GM19023 (cell line): ENCODE results near the gene ZNF804A.

Source experiments
- ATAC-seq: cut with Tn5 transposase; IDR thresholded peaks from one replicate; pipeline ENCODE4 v1.9.1; 2021; ENCODE audit warnings: mild to moderate bottlenecking, moderate library complexity; ENCODE audit not compliant: unreplicated experiment

The ZNF804A gene

GRCh38 chr2:184598316-184599053 is at the start of gene ZNF804A:
TSS of gene ZNF804A (plus strand) at chr2:184598529. CDS start at chr2:184598960, 431 bp downstream.
- peak; percentile 82 for ATAC-seq

- no peak for ATAC-seq
Observed at GRCh38 chr2:184549153-184549552, 49.2 kb upstream of the ZNF804A start.

- no peak for ATAC-seq
Observed at GRCh38 chr2:184551626-184552025, 46.7 kb upstream of the ZNF804A start.

GRCh38 chr2:184554736-184555135 is 43.6 kb upstream of the ZNF804A start:
- ATAC-seq: no peak

DNA sequence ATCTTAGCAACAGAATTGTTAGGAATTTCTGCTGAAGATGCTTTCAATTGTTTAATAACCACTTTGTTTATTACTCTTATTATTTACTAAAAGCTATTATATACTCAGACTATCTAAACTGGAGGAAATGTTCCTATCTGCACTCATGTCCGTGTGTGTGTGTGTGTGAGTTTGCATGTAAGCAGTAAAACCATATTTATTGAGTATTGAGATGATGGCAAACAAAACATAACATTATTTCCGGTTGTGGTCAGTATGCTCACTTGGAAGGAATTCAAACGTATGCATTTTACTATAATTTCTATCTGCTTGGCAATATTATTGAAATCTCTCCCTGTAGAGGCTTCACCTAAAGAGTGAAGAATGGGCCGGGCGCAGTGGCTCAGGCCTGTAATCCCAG is 43.0 kb upstream of the ZNF804A start:
- no peak for ATAC-seq

GRCh38 chr2:184556639-184557038 is 41.7 kb upstream of the ZNF804A start:
- ATAC-seq: no peak

- no peak for ATAC-seq
Observed at GRCh38 chr2:184558713-184559464, 39.4 kb upstream of the ZNF804A start.

DNA sequence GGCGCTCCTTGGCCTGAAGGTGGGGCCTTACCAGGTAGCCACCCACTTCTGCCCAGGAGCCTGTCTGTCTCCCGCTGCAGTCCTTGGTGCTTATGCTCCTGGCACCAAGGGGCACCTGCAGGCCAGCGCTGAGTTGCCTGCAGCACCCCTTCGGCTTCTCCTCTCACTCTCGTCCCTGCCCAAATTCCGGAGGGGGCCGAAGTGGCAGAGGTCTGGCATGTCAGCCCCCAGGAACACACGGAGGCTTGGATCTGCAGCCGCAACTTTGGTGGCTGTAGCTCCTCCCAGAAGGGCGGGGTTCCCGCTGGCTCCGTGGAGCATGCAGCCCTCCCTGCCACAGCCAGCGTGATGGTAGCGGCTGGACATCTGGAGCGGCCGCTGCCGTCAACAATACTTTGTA is 37.7 kb upstream of the ZNF804A start:
- no peak for ATAC-seq

GRCh38 chr2:184562532-184562931 is 35.8 kb upstream of the ZNF804A start:
- no peak for ATAC-seq

DNA sequence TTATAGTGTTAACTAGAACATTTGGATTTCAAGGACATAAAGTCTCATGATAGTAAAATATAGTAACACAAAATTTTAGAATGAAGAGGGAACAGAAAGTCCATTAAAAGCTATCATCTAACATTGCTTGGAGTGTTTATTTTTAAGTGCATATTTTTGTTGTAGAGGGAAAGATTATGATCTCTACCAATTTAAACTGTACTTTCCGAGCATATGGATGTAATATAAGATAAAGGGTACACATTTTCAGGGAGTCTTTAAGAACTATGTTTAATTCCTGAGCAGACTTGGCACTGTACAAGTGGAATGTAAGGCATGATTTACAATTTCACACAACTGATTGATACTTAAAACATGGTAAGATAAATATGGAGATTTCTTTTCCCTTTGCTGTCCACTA is 34.2 kb upstream of the ZNF804A start:
- no peak for ATAC-seq

DNA sequence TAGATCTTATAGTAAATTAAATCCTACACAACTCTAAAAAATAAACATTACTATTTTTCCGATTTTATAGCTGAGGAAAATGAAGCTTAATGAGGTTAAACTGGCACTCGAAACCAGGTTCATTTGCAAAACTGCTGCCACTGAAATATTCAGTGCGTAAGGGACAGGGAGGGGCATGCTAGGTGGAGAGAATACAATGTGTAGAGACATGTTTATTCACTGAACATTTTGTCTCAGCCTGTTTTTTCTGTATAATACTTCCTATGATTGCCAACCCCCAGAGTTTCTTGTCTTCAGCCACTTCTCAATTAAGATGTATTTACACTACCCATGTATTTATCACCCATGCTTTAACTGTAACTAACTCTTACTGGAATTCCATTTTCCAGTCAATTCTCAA is 31.6 kb upstream of the ZNF804A start:
- ATAC-seq: no peak

DNA sequence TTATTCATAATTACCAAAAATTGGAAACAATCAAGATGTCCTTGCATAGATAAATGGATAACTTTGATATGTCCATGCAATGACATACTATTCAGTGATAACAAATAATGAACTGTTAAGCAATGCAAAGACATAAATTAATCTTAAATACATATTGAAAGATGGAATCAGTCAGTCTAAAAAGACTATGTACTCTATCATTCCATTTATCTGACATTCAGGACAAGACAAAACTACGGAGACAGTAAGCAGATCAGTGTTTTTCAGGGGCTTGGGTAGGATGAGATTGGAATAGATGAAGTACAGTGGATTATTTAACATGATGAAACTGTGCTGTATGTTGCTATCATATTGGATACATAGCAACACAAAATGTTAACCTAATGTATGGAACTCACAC is 21.3 kb upstream of the ZNF804A start:
- ATAC-seq: no peak

DNA sequence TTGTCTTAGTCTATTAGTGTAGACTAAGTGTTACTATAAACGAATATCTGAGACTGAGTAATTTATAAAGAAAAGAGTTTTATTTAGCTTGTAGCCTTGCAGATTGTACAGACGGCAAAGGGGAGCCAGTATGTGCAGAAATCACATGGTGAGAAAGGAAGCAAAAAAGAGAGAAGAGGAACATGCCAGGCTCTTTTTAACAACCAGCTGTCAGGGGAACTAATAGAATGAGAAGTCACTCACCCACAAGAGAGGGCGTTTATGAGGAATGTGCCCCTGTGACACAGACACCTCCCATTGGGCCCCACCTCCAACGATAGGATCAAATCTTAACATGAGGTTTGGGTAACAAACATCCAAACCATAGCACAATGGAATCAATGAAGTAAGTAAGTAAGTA is 20.6 kb upstream of the ZNF804A start:
- no peak for ATAC-seq

DNA sequence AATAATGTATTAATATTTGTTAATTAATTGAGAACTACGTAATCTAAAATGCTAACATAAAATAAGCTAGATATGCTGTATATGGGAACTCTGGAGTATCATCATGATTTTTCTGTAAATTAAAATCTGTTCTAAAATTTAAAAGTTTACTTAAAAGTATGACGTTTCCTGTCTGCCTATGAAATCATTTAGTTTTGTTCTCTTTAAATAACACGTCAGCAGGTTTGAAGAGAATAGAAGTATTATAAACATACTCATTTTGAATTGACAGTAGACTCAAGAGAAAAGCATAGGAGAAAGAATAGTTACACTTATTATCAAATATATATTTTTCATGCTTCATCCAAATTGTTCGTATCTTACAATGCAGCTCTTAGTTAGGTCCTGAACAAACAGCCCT is 19.1 kb upstream of the ZNF804A start:
- ATAC-seq: no peak

GRCh38 chr2:184581391-184581790 is 16.9 kb upstream of the ZNF804A start:
- no peak for ATAC-seq

- no peak for ATAC-seq
Observed at GRCh38 chr2:184589261-184589660, 9.1 kb upstream of the ZNF804A start.

DNA sequence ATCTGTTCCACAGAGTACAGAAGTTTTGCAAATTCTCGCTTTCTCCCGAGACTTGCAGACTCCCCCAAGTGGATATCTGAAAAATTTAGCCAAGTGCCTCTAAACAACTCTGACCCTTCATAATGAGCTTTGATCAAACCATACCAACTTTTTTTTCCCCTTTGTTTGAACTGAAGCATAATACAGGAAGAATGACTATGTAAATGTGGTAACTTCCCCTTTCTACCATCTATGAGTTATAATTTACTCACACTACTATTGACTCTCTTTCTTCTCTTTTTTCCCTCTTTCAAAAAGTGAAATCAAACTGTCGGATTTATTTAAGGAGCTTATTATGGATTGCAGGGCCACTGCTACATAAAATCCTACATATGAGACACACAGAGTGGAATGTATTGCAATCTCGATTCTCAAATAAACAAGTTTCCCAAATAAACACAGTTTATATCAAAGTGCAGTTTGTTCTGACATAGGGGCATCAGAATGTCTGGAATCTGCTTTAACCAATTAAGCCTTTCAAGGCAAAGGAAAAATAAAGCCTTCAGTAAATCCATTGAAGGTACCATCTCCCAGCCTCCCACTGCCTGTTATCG is 1.4 kb upstream of the ZNF804A start:
- ATAC-seq: no peak

GRCh38 chr2:184597571-184597991 is 748 bp upstream of the ZNF804A start:
- ATAC-seq: peak; percentile 21

- ATAC-seq: peak; percentile 16
Observed at GRCh38 chr2:184598002-184598315, 370 bp upstream of the ZNF804A start.

GRCh38 chr2:184599054-184599871 is 934 bp downstream of the ZNF804A start:
- no peak for ATAC-seq

- no peak for ATAC-seq
Observed at GRCh38 chr2:184599872-184600222, 1.5 kb downstream of the ZNF804A start.
